WTC11 (cell line): ENCODE measurements around the gene HOXC11. TPM values are rescaled to one million over a fixed set of nuclear protein-coding genes. Genes with fewer than 3 reads are reported as not detected.

Experiments
- ATAC-seq: fragments of 200-7000 bp; cut with Tn5 transposase; 2 replicates; pipeline ENCODE4 v1.10.0; 2021; ENCODE audit warnings: mild to moderate bottlenecking, moderate library complexity
- CTCF ChIA-PET: fragments of 300-600 bp; sonication (Branson Sonifier 250); formaldehyde crosslinking; loops from one replicate; lab custom pipeline; 2021; ENCODE audit warnings: antibody characterized with exemption; lab: Charles Lee
- POLR2A ChIA-PET: fragments of 350-600 bp; sonication (Branson Sonifier 250); formaldehyde crosslinking; loops from one replicate; lab custom pipeline; 2021; ENCODE audit warnings: antibody characterized with exemption; lab: Charles Lee
- DNase-seq: peaks from one replicate; pipeline ENCODE4 v3.0.0; 2021; ENCODE audit warnings: low spot score
- H3K27ac Mint-ChIP-seq: 2 replicates; pipeline ENCODE4 v1.8.0; 2021; ENCODE audit warnings: mixed read lengths
- H3K27me3 Mint-ChIP-seq: 2 replicates; pipeline ENCODE4 v1.8.0; 2021; ENCODE audit warnings: low read depth, mild to moderate bottlenecking, moderate library complexity, mixed read lengths
- H3K36me3 Mint-ChIP-seq: 2 replicates; pipeline ENCODE4 v1.8.0; 2021; ENCODE audit warnings: mixed read lengths
- H3K4me1 Mint-ChIP-seq: 2 replicates; pipeline ENCODE4 v1.8.0; 2022; ENCODE audit warnings: mixed read lengths
- H3K4me3 Mint-ChIP-seq: 2 replicates; pipeline ENCODE4 v1.8.0; 2021; ENCODE audit warnings: mild to moderate bottlenecking, moderate library complexity, mixed read lengths
- H3K9me3 Mint-ChIP-seq: 2 replicates; pipeline ENCODE4 v1.8.0; 2021; ENCODE audit warnings: mixed read lengths
- AFF4 ChIP-seq: sonication (generic); formaldehyde crosslinking; IDR thresholded peaks from 2 replicates; pipeline ENCODE4 v1.8.1; 2023; ENCODE audit warnings: mild to moderate bottlenecking, missing genetic modification reagents, borderline replicate concordance
- ARID4B ChIP-seq: sonication (generic); formaldehyde crosslinking; IDR thresholded peaks from 2 replicates; pipeline ENCODE4 v1.8.0; 2023; ENCODE audit warnings: missing genetic modification reagents, mild to moderate bottlenecking, borderline replicate concordance
- ATF2 ChIP-seq: sonication (generic); formaldehyde crosslinking; IDR thresholded peaks from 2 replicates; pipeline ENCODE4 v1.8.1; 2022; ENCODE audit warnings: low read depth, missing genetic modification reagents, borderline replicate concordance
- CDX4 ChIP-seq: fragments of 250-450 bp; sonication (Bioruptor Pico); IDR thresholded peaks from 2 replicates; pipeline ENCODE4 v1.9.0; 2021; ENCODE audit warnings: moderate library complexity, mild to moderate bottlenecking, inconsistent platforms, borderline replicate concordance
- CREM ChIP-seq: sonication (generic); formaldehyde crosslinking; IDR thresholded peaks from 2 replicates; pipeline ENCODE4 v1.8.1; 2022; ENCODE audit warnings: mild to moderate bottlenecking, missing genetic modification reagents, moderate library complexity
- PREB ChIP-seq: sonication (generic); formaldehyde crosslinking; IDR thresholded peaks from 2 replicates; pipeline ENCODE4 v1.8.1; 2022; ENCODE audit warnings: mild to moderate bottlenecking, missing genetic modification reagents, moderate library complexity, borderline replicate concordance
- PRRX2 ChIP-seq: fragments of 250-450 bp; sonication (Bioruptor Pico); IDR thresholded peaks from 2 replicates; pipeline ENCODE4 v1.8.0; 2021; ENCODE audit warnings: mild to moderate bottlenecking
- RELA ChIP-seq: sonication (generic); formaldehyde crosslinking; IDR thresholded peaks from 2 replicates; pipeline ENCODE4 v1.8.1; 2022; ENCODE audit warnings: missing genetic modification reagents, mild to moderate bottlenecking, borderline replicate concordance
- SOX15 ChIP-seq: fragments of 250-450 bp; sonication (Bioruptor Pico); IDR thresholded peaks from 2 replicates; pipeline ENCODE4 v1.9.0; 2021; ENCODE audit warnings: mild to moderate bottlenecking
- TP53 ChIP-seq: sonication (generic); formaldehyde crosslinking; IDR thresholded peaks from 2 replicates; pipeline ENCODE4 v1.8.1; 2023; ENCODE audit warnings: mild to moderate bottlenecking, missing genetic modification reagents
- ZNF121 ChIP-seq: sonication (generic); formaldehyde crosslinking; IDR thresholded peaks from 2 replicates; pipeline ENCODE4 v1.8.0; 2023; ENCODE audit warnings: missing genetic modification reagents
- ZNF232 ChIP-seq: sonication (generic); formaldehyde crosslinking; IDR thresholded peaks from 2 replicates; pipeline ENCODE4 v1.8.0; 2022; ENCODE audit warnings: mild to moderate bottlenecking, missing genetic modification reagents
- ZNF281 ChIP-seq: sonication (generic); formaldehyde crosslinking; IDR thresholded peaks from 2 replicates; pipeline ENCODE4 v1.8.0; 2023; ENCODE audit warnings: mild to moderate bottlenecking, missing genetic modification reagents
- ZNF317 ChIP-seq: sonication (generic); formaldehyde crosslinking; IDR thresholded peaks from 2 replicates; pipeline ENCODE4 v1.8.1; 2023; ENCODE audit warnings: low read depth, mild to moderate bottlenecking, moderate library complexity, missing genetic modification reagents, borderline replicate concordance
- ZNF512 ChIP-seq: sonication (generic); formaldehyde crosslinking; IDR thresholded peaks from 2 replicates; pipeline ENCODE4 v1.8.1; 2022; ENCODE audit warnings: missing genetic modification reagents, borderline replicate concordance
- ZNF671 ChIP-seq: fragments of 250-450 bp; sonication (Bioruptor Pico); IDR thresholded peaks from 2 replicates; pipeline ENCODE4 v1.8.0; 2021; ENCODE audit warnings: mild to moderate bottlenecking
- total RNA-seq: library from RNA; stranded (reverse); gene quantifications from 3 replicates; pipeline ENCODE4 v1.2.3, GENCODE V29; 2021

HOXC11 gene
- total RNA-seq, 1 experiment from 2014 or later: not detected

GRCh38 chr12:53980802-53981496 lies 8.0 kb downstream of the HOXC11 start (continued):
- no peak for TF ChIP-seq CREM
- TF ChIP-seq AFF4 (CRISPR knock-in tag): no peak
- no peak for TF ChIP-seq ZNF281 (CRISPR knock-in tag)
- TF ChIP-seq ARID4B (CRISPR knock-in tag): no peak
- TF ChIP-seq PRRX2 (CRISPR knock-in tag): no peak
- TF ChIP-seq RELA (CRISPR knock-in tag): no peak
- TF ChIP-seq PREB: no peak
- no peak for TF ChIP-seq ZNF317
- no peak for TF ChIP-seq ZNF121 (CRISPR knock-in tag)

GRCh38 chr12:53981634-53982565 lies 9.0 kb downstream of the HOXC11 start:
- CTCF ChIA-PET: interaction anchor here (0.6 to 1.3 kb wide), 3 partner anchors 134 to 219 kb away, joined by 3 read pairs; no protein-coding TSS in a partner anchor
- TF ChIP-seq ZNF512 (CRISPR knock-in tag): no peak
- TF ChIP-seq ZNF232: no peak
- TF ChIP-seq SOX15 (CRISPR knock-in tag): no peak
- no peak for TF ChIP-seq ATF2
- no peak for TF ChIP-seq ZNF671 (CRISPR knock-in tag)
- no peak for TF ChIP-seq TP53 (CRISPR knock-in tag)
- no peak for TF ChIP-seq CDX4

More at GRCh38 chr12:53981634-53982565, 9.0 kb downstream of the HOXC11 start:
- DNase-seq (no peak), ATAC-seq (no peak)
- POLR2A ChIA-PET: no interaction called here
- no peaks in the 10 kb centered on the region for H3K36me3 Mint-ChIP-seq
- H3K4me3 Mint-ChIP-seq: no peak overlapping the region
- H3K27me3 Mint-ChIP-seq: peaks cover 100% of the 10 kb centered on the region
- H3K9me3 Mint-ChIP-seq: no peaks in the 10 kb centered on the region
- H3K4me1 Mint-ChIP-seq: peaks cover 30% of the 10 kb centered on the region
- H3K27ac Mint-ChIP-seq: no peak overlapping the region
